Osteocyte (in vitro differentiated cells): ENCODE results near the gene ATP2A3. TPM values are rescaled to one million over a fixed set of nuclear protein-coding genes. Genes with fewer than 3 reads are reported as not detected.

ENCODE experiments used
- DNase-seq: peaks from one replicate; pipeline ENCODE4 v3.0.0; 2021; ENCODE audit warnings: mixed read lengths; ENCODE audit not compliant: unreplicated experiment; ENCODE audit errors: extremely low spot score
- H3K27ac Mint-ChIP-seq: one replicate; pipeline ENCODE4 v1.8.0; 2021; ENCODE audit warnings: mild to moderate bottlenecking, mixed read lengths; ENCODE audit not compliant: unreplicated experiment
- H3K27me3 Mint-ChIP-seq: one replicate; pipeline ENCODE4 v1.8.0; 2021; ENCODE audit warnings: mixed read lengths; ENCODE audit not compliant: unreplicated experiment
- H3K36me3 Mint-ChIP-seq: one replicate; pipeline ENCODE4 v1.8.0; 2021; ENCODE audit warnings: mixed read lengths; ENCODE audit not compliant: unreplicated experiment
- H3K4me1 Mint-ChIP-seq: one replicate; pipeline ENCODE4 v1.8.0; 2021; ENCODE audit warnings: mixed read lengths; ENCODE audit not compliant: unreplicated experiment
- H3K4me3 Mint-ChIP-seq: one replicate; pipeline ENCODE4 v1.8.0; 2021; ENCODE audit warnings: mild to moderate bottlenecking, moderate library complexity, mixed read lengths; ENCODE audit not compliant: unreplicated experiment
- H3K9me3 Mint-ChIP-seq: one replicate; pipeline ENCODE4 v1.8.0; 2021; ENCODE audit warnings: mixed read lengths; ENCODE audit not compliant: unreplicated experiment
- total RNA-seq: library from RNA; stranded (reverse); gene quantifications from 2 replicates; pipeline ENCODE4 v1.2.1, GENCODE V29; 2021
- TF ChIP-seq, protein P1 (sequence below): fragments of 200-600 bp; sonication (generic); IDR thresholded peaks from 2 replicates; pipeline ENCODE4 v1.5.0; 2021; ENCODE audit warnings: antibody characterized with exemption, mild to moderate bottlenecking, moderate library complexity

ATP2A3 gene
- total RNA-seq, 1 donor from 2014 or later: not detected

DNA sequence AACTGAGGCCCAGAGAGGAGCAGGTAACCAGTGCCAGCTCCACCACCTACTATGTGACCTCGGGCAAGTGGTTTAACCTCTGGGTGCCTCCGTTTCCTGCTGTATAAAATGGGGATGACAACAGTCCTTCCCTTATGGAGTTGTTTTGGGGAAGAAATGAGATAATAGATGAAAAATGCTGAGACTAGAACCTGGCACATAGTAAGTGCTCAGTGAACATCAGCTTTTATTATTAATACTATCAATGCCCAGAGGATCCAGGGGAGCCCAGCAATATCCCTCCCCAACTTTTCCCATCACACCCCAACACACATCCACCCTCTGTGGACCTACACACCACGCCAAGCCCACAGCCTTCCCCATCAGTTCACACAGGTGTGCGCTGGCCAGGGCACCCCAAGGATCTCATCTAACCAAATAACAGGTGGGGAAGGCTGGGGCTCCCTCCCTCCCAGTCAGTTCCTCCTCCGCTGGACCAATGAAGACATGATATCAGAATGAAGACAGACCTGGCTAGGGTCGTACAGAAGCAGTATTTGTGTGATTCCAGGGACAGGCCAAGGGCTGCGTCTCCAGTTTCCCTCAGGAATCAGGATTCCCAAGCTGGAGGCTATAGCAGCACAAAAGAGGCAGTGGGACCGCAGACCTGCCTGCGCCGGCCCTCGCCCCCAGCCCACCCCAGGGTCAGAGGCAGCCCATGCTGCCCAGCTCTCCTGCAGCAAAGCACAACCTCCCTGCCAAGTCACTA lies 1.8 kb downstream of the ATP2A3 start:
- peaks cover 35% of the 10 kb centered on the region for H3K27me3 Mint-ChIP-seq
- no peak for DNase-seq
- H3K4me1 Mint-ChIP-seq: peaks cover 25% of the 10 kb centered on the region
- TF ChIP-seq, protein P1, sequence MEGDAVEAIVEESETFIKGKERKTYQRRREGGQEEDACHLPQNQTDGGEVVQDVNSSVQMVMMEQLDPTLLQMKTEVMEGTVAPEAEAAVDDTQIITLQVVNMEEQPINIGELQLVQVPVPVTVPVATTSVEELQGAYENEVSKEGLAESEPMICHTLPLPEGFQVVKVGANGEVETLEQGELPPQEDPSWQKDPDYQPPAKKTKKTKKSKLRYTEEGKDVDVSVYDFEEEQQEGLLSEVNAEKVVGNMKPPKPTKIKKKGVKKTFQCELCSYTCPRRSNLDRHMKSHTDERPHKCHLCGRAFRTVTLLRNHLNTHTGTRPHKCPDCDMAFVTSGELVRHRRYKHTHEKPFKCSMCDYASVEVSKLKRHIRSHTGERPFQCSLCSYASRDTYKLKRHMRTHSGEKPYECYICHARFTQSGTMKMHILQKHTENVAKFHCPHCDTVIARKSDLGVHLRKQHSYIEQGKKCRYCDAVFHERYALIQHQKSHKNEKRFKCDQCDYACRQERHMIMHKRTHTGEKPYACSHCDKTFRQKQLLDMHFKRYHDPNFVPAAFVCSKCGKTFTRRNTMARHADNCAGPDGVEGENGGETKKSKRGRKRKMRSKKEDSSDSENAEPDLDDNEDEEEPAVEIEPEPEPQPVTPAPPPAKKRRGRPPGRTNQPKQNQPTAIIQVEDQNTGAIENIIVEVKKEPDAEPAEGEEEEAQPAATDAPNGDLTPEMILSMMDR: no peak
- no peak overlapping the region for H3K27ac Mint-ChIP-seq
- no peaks in the 10 kb centered on the region for H3K9me3 Mint-ChIP-seq
- H3K36me3 Mint-ChIP-seq: no peaks in the 10 kb centered on the region
- no peak overlapping the region for H3K4me3 Mint-ChIP-seq

DNA sequence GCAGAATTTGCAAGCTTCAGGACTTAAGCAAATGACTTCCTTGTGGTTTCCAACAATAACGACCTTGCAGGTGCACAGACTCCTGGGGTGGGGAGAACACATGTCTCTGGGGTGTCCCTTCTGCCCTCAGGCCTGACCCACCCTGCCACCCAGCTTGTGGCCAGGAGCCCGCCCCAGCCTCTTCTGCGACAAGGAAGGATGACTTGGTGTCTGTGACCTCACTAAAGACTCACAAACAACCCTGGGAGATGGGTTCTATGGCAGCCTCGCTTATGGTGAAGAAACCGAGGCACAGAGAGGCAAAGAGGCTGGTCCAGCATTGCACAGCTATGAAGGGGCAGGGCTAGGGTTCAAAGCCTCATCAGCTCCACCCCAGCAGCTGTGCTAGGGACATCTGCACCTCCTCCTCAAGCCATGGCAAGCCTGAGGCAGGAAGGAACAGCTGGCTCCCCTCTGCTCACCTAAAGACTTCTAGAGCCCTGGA lies 2.6 kb downstream of the ATP2A3 start:
- DNase-seq: no peak
- TF ChIP-seq, protein P1: no peak
- no peaks in the 10 kb centered on the region for H3K9me3 Mint-ChIP-seq
- no peak overlapping the region for H3K4me3 Mint-ChIP-seq
- peaks cover 31% of the 10 kb centered on the region for H3K27me3 Mint-ChIP-seq
- H3K36me3 Mint-ChIP-seq: no peaks in the 10 kb centered on the region
- H3K27ac Mint-ChIP-seq: no peak overlapping the region
- peaks cover 25% of the 10 kb centered on the region for H3K4me1 Mint-ChIP-seq

DNA sequence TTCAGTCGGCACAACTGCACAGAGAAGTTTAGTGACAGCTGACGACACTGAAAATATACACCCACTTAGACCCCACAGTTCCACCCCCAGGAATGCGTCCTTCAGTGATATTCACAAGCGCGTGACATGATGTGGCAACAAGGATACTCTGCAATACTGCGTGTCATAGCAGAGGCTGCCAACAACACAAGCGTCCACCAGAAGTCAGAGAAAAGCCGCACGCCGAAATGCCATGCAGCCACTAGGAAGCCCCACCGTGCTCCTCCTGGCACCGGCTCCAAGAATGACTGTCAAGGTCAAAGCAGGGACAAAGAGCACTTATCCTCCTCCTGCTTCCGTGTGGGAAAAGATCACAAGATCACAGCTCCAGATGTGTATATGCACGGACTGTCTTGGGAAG lies 3.5 kb downstream of the ATP2A3 start:
- Mint-ChIP-seq H3K4me3 (no peak overlapping the region), H3K36me3 (no peaks in the 10 kb centered on the region), H3K4me1 (peaks cover 25% of the 10 kb centered on the region), H3K27me3 (peaks cover 31% of the 10 kb centered on the region), H3K9me3 (no peaks in the 10 kb centered on the region), H3K27ac (no peak overlapping the region)
- TF ChIP-seq, protein P1: no peak
- no peak for DNase-seq

DNA sequence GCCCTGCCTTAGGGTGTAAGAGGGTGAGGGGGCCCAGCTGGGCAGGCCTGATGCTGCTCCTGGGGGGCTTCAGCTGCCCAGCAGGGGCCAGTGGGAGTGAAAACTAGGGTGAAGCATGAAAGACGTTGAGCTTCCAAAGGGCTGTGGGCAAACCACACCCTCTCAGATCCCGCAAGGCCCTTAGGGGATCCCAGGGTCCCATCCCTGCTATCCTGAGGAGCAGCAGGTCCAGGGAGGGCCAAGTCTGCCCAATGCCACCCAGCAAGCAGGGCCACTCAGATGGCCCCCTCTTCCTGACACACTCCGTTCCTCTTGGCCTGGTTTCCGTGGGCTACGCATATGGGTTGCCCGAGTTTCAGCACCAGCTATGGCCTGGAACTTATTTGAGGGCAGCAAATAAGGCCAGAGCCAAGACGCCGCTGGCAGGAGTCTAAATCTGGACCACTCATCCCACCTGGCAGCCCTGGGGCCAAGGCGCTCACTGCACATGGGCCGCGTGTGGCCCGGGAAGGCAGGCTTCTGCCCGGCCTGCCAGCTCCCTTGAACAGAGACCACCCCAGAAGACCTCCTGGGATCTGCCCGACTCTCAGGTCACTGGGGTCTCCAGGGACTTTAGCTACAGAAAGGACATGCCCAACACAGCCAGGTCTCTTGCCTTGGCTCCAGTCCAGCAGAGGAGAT lies 4.2 kb downstream of the ATP2A3 start:
- no peak overlapping the region for H3K4me3 Mint-ChIP-seq
- no peaks in the 10 kb centered on the region for H3K9me3 Mint-ChIP-seq
- H3K27ac Mint-ChIP-seq: no peak overlapping the region
- H3K27me3 Mint-ChIP-seq: peaks cover 26% of the 10 kb centered on the region
- TF ChIP-seq, protein P1: no peak
- H3K4me1 Mint-ChIP-seq: peaks cover 20% of the 10 kb centered on the region
- no peak for DNase-seq
- H3K36me3 Mint-ChIP-seq: no peaks in the 10 kb centered on the region

DNA sequence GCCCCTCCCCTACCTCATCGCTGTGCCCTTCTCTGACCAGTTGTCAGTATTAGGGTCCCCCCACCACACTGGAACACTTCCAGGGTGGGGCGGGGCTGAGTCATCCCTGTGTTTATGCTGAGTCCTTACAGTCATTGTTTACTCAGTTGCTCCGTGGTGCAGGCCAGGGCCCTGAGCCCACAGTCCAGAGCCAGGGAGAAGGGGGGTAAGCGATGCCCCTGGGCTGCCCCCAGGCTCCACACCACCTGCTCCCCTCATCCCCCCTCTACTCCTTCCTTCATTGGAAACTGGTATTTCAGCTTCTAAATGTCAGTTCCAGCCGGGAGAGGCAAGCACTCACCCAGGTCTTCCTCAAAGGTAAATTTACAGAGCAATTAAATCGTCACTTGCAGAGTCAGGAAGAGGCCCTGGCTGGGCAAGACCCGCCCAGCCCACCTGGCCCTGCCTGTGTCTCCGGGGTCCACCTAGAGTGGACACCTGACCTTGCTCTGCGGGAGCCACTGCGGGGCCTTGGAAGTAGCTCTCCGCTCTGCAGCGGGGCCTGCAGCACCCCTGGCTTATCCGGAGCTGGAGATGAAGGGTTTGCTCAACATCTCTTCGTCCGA lies 4.8 kb downstream of the ATP2A3 start:
- no peak overlapping the region for H3K4me3 Mint-ChIP-seq
- no peak overlapping the region for H3K27ac Mint-ChIP-seq

More for the DNA sequence above, 4.8 kb downstream of the ATP2A3 start:
- DNase-seq: no peak
- Mint-ChIP-seq H3K9me3 (no peaks in the 10 kb centered on the region), H3K27me3 (peaks cover 23% of the 10 kb centered on the region), H3K36me3 (no peaks in the 10 kb centered on the region), H3K4me1 (peaks cover 17% of the 10 kb centered on the region)
- TF ChIP-seq, protein P1: no peak
